ENCODE results near the gene CYP39A1. TPM values are rescaled to one million over a fixed set of nuclear protein-coding genes. Genes with fewer than 3 reads are reported as not detected.

The CYP39A1 gene
- total and polyA plus RNA-seq, 3 donors from 2014 or later = 6.5 to 14.1 (median 13.5) TPM

GRCh38 chr6:46500382-46500781, 152.2 kb downstream of the CYP39A1 start:
- Histone ChIP-seq H3K27ac (no peak overlapping the region), H3K36me3 (ENCODE audit: low read depth, missing control alignments) (no peaks in the 10 kb centered on the region), H3K9me3 (no peaks in the 10 kb centered on the region), H3K4me3 (no peak overlapping the region), H3K4me1 (no peaks in the 10 kb centered on the region), H3K27me3 (no peaks in the 10 kb centered on the region)
- DNase-seq = no peak
- intact Hi-C loops (cut with DNase I; ENCODE audit: low total_unique reads) = no loop called here
- no peak for TF ChIP-seq CTCF (IDR thresholded peaks at IDR 0.05)
- no peak for TF ChIP-seq POLR2A (IDR thresholded peaks at IDR 0.05)

Other genes with a start within 250 kb of the CYP39A1 start
- gene RCAN2, start 161.4 kb downstream of the CYP39A1 start, total RNA-seq = 1 to 10 TPM; 6.3 to 7.1 TPM
- 17.4 TPM for gene RCAN2, start 161.4 kb downstream of the CYP39A1 start, polyA plus RNA-seq (ENCODE audit: insufficient read depth, low read depth, low replicate concordance)
- 10 to 100 TPM; 72.8 to 81.8 TPM for gene SLC25A27, start 157 bp upstream of the CYP39A1 start, total RNA-seq
- gene SLC25A27, start 157 bp upstream of the CYP39A1 start, polyA plus RNA-seq (ENCODE audit: insufficient read depth, low read depth, low replicate concordance) = 26.3 TPM
- 10 to 100 TPM; 28.1 to 42.2 TPM for gene TDRD6, start 35.1 kb upstream of the CYP39A1 start, total RNA-seq
- 51.3 TPM for gene TDRD6, start 35.1 kb upstream of the CYP39A1 start, polyA plus RNA-seq (ENCODE audit: insufficient read depth, low read depth, low replicate concordance)
- under 1 TPM; 0.31 to 0.74 TPM for gene PLA2G7, start 82.6 kb upstream of the CYP39A1 start, total RNA-seq
- 2.1 TPM for gene PLA2G7, start 82.6 kb upstream of the CYP39A1 start, polyA plus RNA-seq (ENCODE audit: insufficient read depth, low read depth, low replicate concordance)
- not detected for gene ANKRD66, start 94.1 kb upstream of the CYP39A1 start, total RNA-seq
- 0.83 TPM for gene ANKRD66, start 94.1 kb upstream of the CYP39A1 start, polyA plus RNA-seq (ENCODE audit: insufficient read depth, low read depth, low replicate concordance)
- gene MEP1A, start 140.6 kb upstream of the CYP39A1 start, total RNA-seq = under 1 TPM; 0.63 to 0.93 TPM
- 1.4 TPM for gene MEP1A, start 140.6 kb upstream of the CYP39A1 start, polyA plus RNA-seq (ENCODE audit: insufficient read depth, low read depth, low replicate concordance)